ENCODE measurements around the gene MYOF. TPM values are rescaled to one million over a fixed set of nuclear protein-coding genes. Genes with fewer than 3 reads are reported as not detected.
A peak's percentile ranks its signal among the peaks of the same experiment; 100 is the strongest.
"Not testable (repeated sequence)": the region's sequence is repeated elsewhere in the genome, so short reads cannot be mapped to it uniquely, and the experiment has no call there.

Gene MYOF
- polyA plus RNA-seq, 3 donors: 22.6 to 30.3 (median 29.4) TPM

DNA sequence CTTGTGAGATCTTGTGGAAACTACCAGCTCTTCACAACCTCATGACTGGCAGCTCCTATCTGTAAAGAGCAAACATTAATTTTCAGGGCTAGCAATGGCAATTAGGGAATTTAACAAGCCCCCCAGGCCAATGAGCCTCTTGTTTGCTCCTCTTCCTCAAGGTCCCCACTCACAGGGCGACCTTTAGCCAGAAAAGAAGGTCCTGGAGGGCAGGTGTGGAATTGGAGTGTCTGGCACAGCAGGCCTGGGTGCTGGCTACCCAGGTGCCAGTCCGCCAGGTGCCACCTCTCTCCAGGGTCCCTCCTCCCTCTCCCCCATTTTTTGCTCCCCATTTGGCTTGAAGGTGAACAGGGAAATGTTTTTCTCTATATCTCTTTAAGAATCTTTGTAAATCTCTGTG is 12.4 kb upstream of the MYOF start:
- no peak for DNase-seq (ENCODE audit: extremely low read depth in 1 of 11, low read depth in 9 of 11, low spot score in 4 of 11)

DNA sequence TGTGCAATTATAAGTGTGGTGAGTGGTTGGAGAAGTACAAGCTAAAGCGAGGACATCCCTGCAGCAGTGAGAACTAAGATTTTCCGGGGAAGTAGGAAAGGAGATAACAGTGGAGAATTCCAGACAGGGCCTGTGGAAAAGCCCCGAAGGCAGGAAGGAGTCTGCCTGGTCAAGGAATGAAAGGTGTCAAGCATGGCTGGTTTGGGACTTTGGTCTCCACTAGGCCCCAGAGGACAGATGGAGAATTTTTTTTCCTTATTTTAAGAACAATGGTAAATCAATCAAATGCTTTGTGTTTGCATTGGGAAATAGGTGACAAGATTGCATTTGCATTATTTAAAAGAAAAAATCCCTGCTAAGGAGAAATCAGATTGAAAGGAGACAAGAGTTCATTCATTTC is 11.0 kb upstream of the MYOF start:
- no peak for DNase-seq (ENCODE audit: extremely low read depth in 1 of 11, low read depth in 9 of 11, low spot score in 4 of 11)

- no peak for DNase-seq (ENCODE audit: extremely low read depth in 1 of 11, low read depth in 9 of 11, low spot score in 4 of 11)
Measured at GRCh38 chr10:93491602-93492121, 9.5 kb upstream of the MYOF start.

- DNase-seq (ENCODE audit: extremely low read depth in 1 of 11, low read depth in 9 of 11, low spot score in 4 of 11): no peak
Measured at GRCh38 chr10:93488956-93489528, 6.9 kb upstream of the MYOF start.

DNA sequence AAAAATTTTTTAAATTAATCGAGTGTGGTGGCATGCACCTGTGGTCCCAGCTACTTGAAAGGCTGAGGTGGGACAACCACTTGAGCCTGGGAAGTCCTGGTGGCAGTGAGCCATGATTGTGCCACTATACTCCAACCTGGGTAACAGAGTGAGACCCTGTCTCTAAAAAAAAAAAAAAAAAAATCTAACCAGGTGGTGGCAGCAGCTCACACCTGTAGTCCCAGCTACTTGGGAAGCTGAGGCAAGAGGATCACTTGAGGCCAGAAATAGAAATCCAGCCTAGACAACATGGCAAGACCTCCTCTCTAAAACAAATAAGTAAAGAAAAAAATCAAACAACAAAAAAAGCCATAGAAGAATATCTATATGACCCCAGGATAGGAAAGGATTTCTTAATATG is 3.6 kb upstream of the MYOF start:
- no peak for DNase-seq (ENCODE audit: extremely low read depth in 1 of 11, low read depth in 9 of 11, low spot score in 4 of 11)

GRCh38 chr10:93481637-93482144 is 443 bp downstream of the MYOF start:
- DNase-seq (ENCODE audit: extremely low read depth in 1 of 11, low read depth in 9 of 11, low spot score in 4 of 11): no peak

GRCh38 chr10:93478873-93479272 is 3.3 kb downstream of the MYOF start:
- DNase-seq (ENCODE audit: extremely low read depth in 1 of 11, low read depth in 9 of 11, low spot score in 4 of 11): no peak

GRCh38 chr10:93476756-93477155 is 5.4 kb downstream of the MYOF start:
- no peak for DNase-seq (ENCODE audit: extremely low read depth in 1 of 11, low read depth in 9 of 11, low spot score in 4 of 11)

DNA sequence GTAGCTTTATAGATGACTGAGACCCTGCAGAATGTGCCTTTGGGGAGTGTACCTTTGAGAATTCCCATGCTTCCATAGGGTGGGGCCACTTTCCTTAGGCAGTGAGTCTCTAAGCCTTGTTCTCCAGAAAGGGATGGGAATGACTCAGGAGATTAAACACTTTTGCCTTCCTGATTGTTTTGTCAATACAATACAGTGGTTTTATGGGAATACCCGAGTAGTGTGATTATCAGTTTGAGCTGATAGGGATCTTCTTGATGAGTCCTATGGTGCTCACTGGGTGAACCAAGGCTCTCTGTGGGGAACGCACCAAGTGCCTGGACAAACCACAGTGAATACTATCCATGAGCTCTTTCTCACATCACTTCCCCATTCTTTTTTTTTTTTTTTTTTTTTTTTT is 6.3 kb downstream of the MYOF start:
- DNase-seq (ENCODE audit: extremely low read depth in 1 of 11, low read depth in 9 of 11, low spot score in 4 of 11): no peak

- DNase-seq (ENCODE audit: extremely low read depth in 1 of 11, low read depth in 9 of 11, low spot score in 4 of 11): no peak
Measured at GRCh38 chr10:93475227-93475626, 6.9 kb downstream of the MYOF start.

DNA sequence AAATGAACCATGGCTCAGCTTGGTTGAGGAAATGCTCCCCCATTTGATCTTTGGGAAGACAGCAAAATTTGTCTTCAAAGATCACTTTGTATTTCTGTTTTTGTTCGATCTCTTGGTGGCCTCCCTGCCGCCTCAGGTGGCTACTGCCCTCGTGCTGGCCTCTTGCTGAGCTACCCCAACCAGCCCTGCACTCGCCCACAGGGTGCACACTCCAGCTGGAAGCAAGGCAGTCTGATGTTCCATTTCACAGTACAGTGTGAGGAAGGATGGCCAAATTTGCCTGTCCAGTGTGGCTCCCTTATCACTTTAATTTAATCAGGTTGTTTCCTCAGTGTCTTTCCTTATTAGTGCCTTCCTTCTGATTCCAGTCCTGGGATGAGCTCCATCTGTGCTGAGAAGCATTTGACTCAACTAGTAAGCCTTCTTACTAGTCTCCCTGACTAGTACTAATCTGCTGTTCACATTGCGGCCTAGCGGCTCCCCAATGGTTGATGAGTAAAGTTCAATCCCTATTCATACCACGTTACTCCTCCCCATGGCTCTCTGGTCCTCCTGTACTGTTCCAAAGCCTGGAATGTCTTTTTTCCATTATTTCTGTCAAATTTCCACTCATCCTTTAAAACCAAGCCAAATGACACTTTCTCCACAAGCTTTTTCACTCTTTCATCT is 8.2 kb downstream of the MYOF start:
- no peak for DNase-seq (ENCODE audit: extremely low read depth in 1 of 11, low read depth in 9 of 11, low spot score in 4 of 11)

GRCh38 chr10:93473161-93473560 is 9.0 kb downstream of the MYOF start:
- no peak for DNase-seq (ENCODE audit: extremely low read depth in 1 of 11, low read depth in 9 of 11, low spot score in 4 of 11)

DNA sequence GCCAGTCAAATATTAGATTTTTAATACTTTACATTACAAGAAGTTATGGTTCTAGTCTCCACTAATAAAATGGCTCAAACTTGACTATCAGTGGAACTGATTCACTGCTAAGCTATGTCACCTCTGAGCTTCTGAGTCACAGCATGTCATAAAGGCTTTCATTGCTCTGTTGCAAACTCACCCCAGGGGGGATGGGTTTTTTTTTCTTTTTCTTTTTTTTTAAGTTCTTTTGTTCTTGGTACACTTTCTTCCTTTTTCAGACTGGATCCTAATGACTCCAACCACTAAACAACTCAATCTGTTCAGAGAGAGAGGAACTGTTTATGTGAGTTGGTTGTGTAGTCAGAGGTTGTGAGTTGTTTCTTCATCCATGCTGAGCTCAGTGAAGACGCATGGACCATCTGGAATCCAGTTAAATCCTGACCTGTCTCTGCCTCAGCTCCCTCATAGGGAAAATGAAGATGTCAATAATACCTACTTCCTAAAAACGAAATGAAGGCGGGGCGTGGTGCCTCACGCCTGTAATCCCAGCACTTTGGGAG is 11.0 kb downstream of the MYOF start:
- no peak for DNase-seq (ENCODE audit: extremely low read depth in 1 of 11, low read depth in 9 of 11, low spot score in 4 of 11)

DNA sequence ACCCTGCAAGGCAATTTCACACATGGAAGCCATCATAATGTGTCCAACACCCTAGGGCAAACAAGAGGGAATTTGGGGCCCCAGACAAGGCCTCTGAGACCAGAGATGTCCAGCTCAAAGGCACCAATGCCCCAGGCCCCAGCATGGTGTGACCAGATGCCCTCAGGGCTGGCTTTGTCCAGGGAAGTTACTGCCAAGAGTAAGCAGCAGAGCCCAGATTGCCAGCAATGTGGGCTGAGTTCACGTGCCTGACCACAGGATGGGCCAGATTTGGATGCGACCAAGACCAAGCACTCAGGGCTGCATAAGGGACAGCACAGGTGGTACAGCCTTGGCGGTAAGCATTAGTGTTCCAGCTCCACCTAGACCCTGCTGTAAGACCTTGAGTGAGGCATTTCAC is 12.7 kb downstream of the MYOF start:
- DNase-seq (ENCODE audit: extremely low read depth in 1 of 11, low read depth in 9 of 11, low spot score in 4 of 11): no peak

GRCh38 chr10:93468461-93469213 is 13.5 kb downstream of the MYOF start:
- DNase-seq (ENCODE audit: extremely low read depth in 1 of 11, low read depth in 9 of 11, low spot score in 4 of 11): no peak

DNA sequence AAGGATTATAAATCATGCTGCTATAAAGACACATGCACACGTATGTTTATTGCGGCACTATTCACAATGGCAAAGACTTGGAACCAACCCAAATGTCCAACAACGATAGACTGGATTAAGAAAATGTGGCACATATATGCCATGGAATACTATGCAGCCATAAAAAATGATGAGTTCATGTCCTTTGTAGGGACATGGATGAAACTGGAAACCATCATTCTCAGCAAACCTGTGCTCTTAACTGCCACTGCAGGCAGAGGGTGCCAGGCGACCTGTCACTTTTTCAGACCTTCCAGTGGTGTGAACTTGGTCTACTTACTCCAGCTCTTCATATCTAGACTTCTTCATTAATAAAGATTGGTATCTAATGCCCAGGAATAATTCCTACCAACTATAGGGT is 14.5 kb downstream of the MYOF start:
- not testable (repeated sequence) for DNase-seq (ENCODE audit: extremely low read depth in 1 of 11, low read depth in 9 of 11, low spot score in 4 of 11)

GRCh38 chr10:93465806-93466675 is 16.1 kb downstream of the MYOF start:
- DNase-seq (ENCODE audit: extremely low read depth in 1 of 11, low read depth in 9 of 11, low spot score in 4 of 11): peak in 1 of 11 donors; percentile 49

DNA sequence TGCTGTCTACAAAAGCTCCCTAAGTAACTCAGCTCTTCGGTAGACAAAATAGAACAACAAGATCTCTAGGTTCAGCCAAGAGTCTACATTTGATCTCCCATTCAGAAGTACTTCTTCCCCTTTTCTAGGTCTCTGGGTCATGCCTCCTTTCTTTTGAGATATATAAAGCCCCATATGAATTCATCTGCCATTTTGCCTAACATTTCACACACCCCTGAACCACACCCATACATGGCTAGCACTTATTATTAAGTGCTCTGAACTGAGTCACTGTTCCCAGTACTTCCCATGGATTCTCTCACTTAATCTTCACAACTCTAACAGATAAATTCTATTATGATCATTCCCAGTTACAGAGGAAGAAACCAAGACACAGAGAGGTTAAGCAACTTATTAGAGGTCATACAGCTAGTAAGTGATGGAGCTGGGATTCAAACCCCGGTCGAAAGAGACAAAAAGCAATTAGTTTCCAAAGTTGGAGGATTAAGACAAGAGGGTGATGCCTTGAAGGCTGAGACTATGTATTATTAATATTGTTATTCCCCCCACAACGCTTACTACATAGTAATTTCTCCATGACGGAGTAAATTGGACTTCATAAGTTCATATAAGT is 17.3 kb downstream of the MYOF start:
- no peak for DNase-seq (ENCODE audit: extremely low read depth in 1 of 11, low read depth in 9 of 11, low spot score in 4 of 11)

Measured in renal cortex interstitium (tissue), 11 donors.